Neuronal stem cell (in vitro differentiated cells): Measurements from ENCODE around the gene NAV2.

Source experiments
- DNase-seq: peaks from one replicate; pipeline ENCODE4 v3.0.0-alpha.2; 2013; ENCODE audit warnings: low spot score
- H2AFZ ChIP-seq: one replicate; pipeline ENCODE4 v1.6.1; 2013; ENCODE audit warnings: mild to moderate bottlenecking, low read length, inconsistent platforms
- H2AK5ac ChIP-seq: 2 replicates; pipeline ENCODE4 v1.6.1; 2013; ENCODE audit warnings: low read depth, mild to moderate bottlenecking, inconsistent platforms, low read length, moderate library complexity, mixed read lengths
- H2BK120ac ChIP-seq: 2 replicates; pipeline ENCODE4 v1.6.1; 2013; ENCODE audit warnings: low read depth, mild to moderate bottlenecking, inconsistent platforms, low read length, moderate library complexity, mixed read lengths
- H2BK12ac ChIP-seq: one replicate; pipeline ENCODE4 v1.6.1; 2013; ENCODE audit warnings: low read length, inconsistent platforms
- H2BK15ac ChIP-seq: 2 replicates; pipeline ENCODE4 v1.6.1; 2013; ENCODE audit warnings: mild to moderate bottlenecking, low read length, inconsistent platforms, mixed read lengths
- H2BK5ac ChIP-seq: one replicate; pipeline ENCODE4 v1.6.1; 2013; ENCODE audit warnings: inconsistent platforms, mild to moderate bottlenecking, low read length, moderate library complexity
- H3K14ac ChIP-seq: one replicate; pipeline ENCODE4 v1.6.1; 2013; ENCODE audit warnings: low read length, inconsistent platforms
- H3K18ac ChIP-seq: 2 replicates; pipeline ENCODE4 v1.6.1; 2013; ENCODE audit warnings: low read length, inconsistent platforms
- H3K23ac ChIP-seq: 2 replicates; pipeline ENCODE4 v1.6.1; 2013; ENCODE audit warnings: low read depth, mild to moderate bottlenecking, mixed read lengths, low read length, inconsistent platforms; ENCODE audit not compliant: poor library complexity
- H3K27ac ChIP-seq: replicated peaks from 3 replicates; pipeline ENCODE4 v1.5.1; 2013; ENCODE audit warnings: low read length, inconsistent platforms
- H3K27me3 ChIP-seq, 3 experiments: 2 replicates each; pipeline ENCODE4 v1.6.1; 2013; ENCODE audit warnings: low read length in 3 of 3, mild to moderate bottlenecking in 2 of 3, inconsistent platforms in 1 of 3, low read depth in 1 of 3, mixed read lengths in 1 of 3, moderate library complexity in 1 of 3; ENCODE audit not compliant: control insufficient read depth in 3 of 3, insufficient read depth in 3 of 3
- H3K36me3 ChIP-seq, 2 donors: replicated peaks in 1 of 2; 2 replicates each; pipeline ENCODE4 v1.6.1; 2013; ENCODE audit warnings: low read length in 2 of 2; ENCODE audit not compliant: control insufficient read depth in 2 of 2, insufficient read depth in 2 of 2
- H3K4ac ChIP-seq: 2 replicates; pipeline ENCODE4 v1.6.1; 2013; ENCODE audit warnings: inconsistent platforms, mild to moderate bottlenecking, low read length, moderate library complexity
- H3K4me1 ChIP-seq, 2 donors: 1 replicate in 1 of 2; 2 replicates in 1 of 2; pipeline ENCODE4 v1.6.1; 2013; ENCODE audit warnings: low read length in 2 of 2, low read depth in 1 of 2; ENCODE audit not compliant: control insufficient read depth in 2 of 2, insufficient read depth in 1 of 2
- H3K4me2 ChIP-seq: one replicate; pipeline ENCODE4 v1.6.1; 2013; ENCODE audit warnings: mild to moderate bottlenecking, low read length, inconsistent platforms; ENCODE audit not compliant: insufficient read depth, poor library complexity, severe bottlenecking
- H3K4me3 ChIP-seq, 2 donors: 2 replicates each; pipeline ENCODE4 v1.5.1; 2013; ENCODE audit warnings: low read length in 2 of 2, mild to moderate bottlenecking in 2 of 2, inconsistent platforms in 1 of 2, moderate library complexity in 1 of 2
- H3K79me1 ChIP-seq: one replicate; pipeline ENCODE4 v1.6.1; 2013; ENCODE audit warnings: low read depth, mild to moderate bottlenecking, inconsistent platforms, low read length, moderate library complexity
- H3K9ac ChIP-seq: one replicate; pipeline ENCODE4 v1.6.1; 2013; ENCODE audit warnings: mild to moderate bottlenecking, low read depth, low read length, inconsistent platforms; ENCODE audit not compliant: poor library complexity
- H3K9me3 ChIP-seq, 2 donors: replicated peaks in 1 of 2; 2 replicates each; pipeline versions ENCODE3 to v1.6.1; 2013; ENCODE audit warnings: low read length in 2 of 2, mild to moderate bottlenecking in 2 of 2, inconsistent platforms in 1 of 2, low read depth in 1 of 2, mixed read lengths in 1 of 2, moderate library complexity in 1 of 2; ENCODE audit not compliant: control insufficient read depth in 2 of 2, insufficient read depth in 1 of 2
- H4K8ac ChIP-seq: one replicate; pipeline ENCODE4 v1.6.1; 2013; ENCODE audit warnings: low read depth, mild to moderate bottlenecking, inconsistent platforms, low read length, moderate library complexity
- H4K91ac ChIP-seq: one replicate; pipeline ENCODE4 v1.6.1; 2013; ENCODE audit warnings: low read length, low read depth, mild to moderate bottlenecking, inconsistent platforms; ENCODE audit not compliant: poor library complexity
- WGBS, 2 donors: extraction: QIAGEN DNeasy Blood & Tissue Kit; methylation state at CpG; one replicate each; pipeline ENCODE4 v1.1.7; 2013; ENCODE audit warnings: missing lambda C conversion rate in 2 of 2, mixed read lengths in 1 of 2; ENCODE audit not compliant: insufficient read length in 2 of 2, insufficient replicate concordance in 1 of 2; ENCODE audit errors: extremely low coverage in 2 of 2; 5-methylcytosine and 5-hydroxymethylcytosine counted together

Gene NAV2

DNA sequence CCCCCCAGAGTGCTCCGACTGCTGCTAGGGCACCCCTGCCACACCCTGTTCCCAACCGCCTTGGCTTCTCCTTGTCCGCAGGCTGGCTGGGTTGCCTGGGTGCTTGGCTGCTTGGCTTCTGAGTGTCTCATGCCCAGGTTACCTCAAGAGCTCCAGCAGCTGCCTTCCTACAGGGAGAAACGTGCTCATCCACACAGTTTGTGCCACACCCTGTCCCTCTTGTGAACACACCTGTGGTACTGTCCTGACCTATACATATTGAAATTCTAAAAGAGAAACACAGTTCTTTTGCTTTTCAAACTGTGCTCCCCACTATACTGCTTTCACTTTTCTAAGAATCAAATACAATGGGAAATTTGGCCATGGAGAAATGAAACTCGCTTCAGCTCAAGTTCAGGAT is 256.2 kb downstream of the NAV2 start:
- peak overlapping the region; percentile 71 for H3K14ac ChIP-seq
- H3K23ac ChIP-seq = no peak overlapping the region
- no peak overlapping the region for H2AK5ac ChIP-seq
- peak overlapping the region; percentile 55 for H3K9ac ChIP-seq
- H3K9me3 ChIP-seq = no peaks in the 10 kb centered on the region
- no peak overlapping the region for H3K4me2 ChIP-seq
- WGBS, 2 donors = no CpG with 5 or more reads among the region's 5 CpGs
- no peak overlapping the region for H3K4ac ChIP-seq
- H3K4me3 ChIP-seq = no peak overlapping the region
- no peak overlapping the region for H2BK5ac ChIP-seq
- H3K27me3 ChIP-seq = no peaks in the 10 kb centered on the region
- H2AFZ ChIP-seq = no peak overlapping the region
- no peak for DNase-seq
- H2BK120ac ChIP-seq = no peak overlapping the region
- H2BK15ac ChIP-seq = no peak overlapping the region
- H3K4me1 ChIP-seq = peaks cover 0 to 2% of the 10 kb centered on the region in 2 donors
- no peak overlapping the region for H3K27ac ChIP-seq
- H3K79me1 ChIP-seq = no peaks in the 10 kb centered on the region
- H4K8ac ChIP-seq = no peak overlapping the region
- H4K91ac ChIP-seq = no peak overlapping the region
- no peak overlapping the region for H2BK12ac ChIP-seq
- H3K36me3 ChIP-seq = peaks cover 0 to 3% of the 10 kb centered on the region in 2 donors
- H3K18ac ChIP-seq = no peak overlapping the region

DNA sequence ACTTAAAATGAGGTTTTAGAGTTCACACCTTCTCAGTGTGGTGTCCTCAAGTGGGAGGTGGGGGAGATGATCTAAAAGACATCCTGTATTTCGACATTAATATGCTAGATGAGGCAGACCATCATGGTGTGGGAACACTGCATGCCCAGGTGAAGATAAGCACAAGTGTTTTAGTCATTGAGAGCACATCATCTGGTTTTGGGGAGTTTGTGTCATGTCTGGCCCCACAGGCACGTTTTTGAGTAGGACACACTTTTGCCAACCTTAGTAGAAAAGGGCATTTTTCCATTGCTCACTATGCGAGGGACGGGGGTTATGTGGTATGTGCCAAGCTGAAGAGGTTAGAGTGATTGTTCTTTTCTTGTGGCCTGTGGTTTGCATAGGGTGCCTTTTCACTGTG is 258.3 kb downstream of the NAV2 start:
- Histone ChIP-seq H3K4me3 (no peak overlapping the region), H2BK120ac (no peak overlapping the region), H2AK5ac (no peak overlapping the region), H3K18ac (no peak overlapping the region), H4K8ac (no peak overlapping the region), H4K91ac (no peak overlapping the region), H2AFZ (no peak overlapping the region), H3K4me2 (no peak overlapping the region), H2BK5ac (no peak overlapping the region), H3K27me3 (no peaks in the 10 kb centered on the region), H3K9me3 (no peaks in the 10 kb centered on the region), H3K4me1 (peaks cover 4 to 8% of the 10 kb centered on the region in 2 donors), H3K9ac (no peak overlapping the region), H3K27ac (no peak overlapping the region), H2BK12ac (no peak overlapping the region), H3K23ac (no peak overlapping the region), H3K4ac (no peak overlapping the region), H3K79me1 (no peaks in the 10 kb centered on the region), H3K36me3 (peaks cover 0 to 3% of the 10 kb centered on the region in 2 donors), H3K14ac (no peak overlapping the region), H2BK15ac (no peak overlapping the region)
- DNase-seq = no peak
- no CpG with 5 or more reads among the region's 4 CpGs for WGBS, 2 donors

DNA sequence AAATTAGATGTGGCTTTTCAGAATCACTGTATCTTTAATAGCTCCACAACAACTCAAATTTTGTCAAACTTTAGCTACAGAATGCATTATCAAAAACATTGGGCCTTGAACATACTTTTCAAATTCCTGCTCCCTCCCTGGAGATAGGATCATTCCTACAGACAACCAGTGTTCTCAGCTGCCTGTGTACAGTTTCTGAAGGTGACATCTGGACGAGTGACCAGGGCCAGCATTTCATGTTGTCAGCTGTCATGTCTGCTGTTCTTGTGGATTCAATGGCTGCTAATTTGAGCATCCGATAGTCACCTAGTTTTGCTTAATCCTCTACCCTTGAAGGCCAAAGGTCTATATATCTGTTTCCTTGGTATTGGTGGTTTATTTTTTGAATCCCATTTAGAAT is 259.5 kb downstream of the NAV2 start:
- Histone ChIP-seq H2BK12ac (no peak overlapping the region), H3K79me1 (no peaks in the 10 kb centered on the region), H3K9ac (no peak overlapping the region), H2BK5ac (no peak overlapping the region), H3K4me3 (no peak overlapping the region), H3K23ac (no peak overlapping the region), H2BK15ac (no peak overlapping the region), H4K8ac (no peak overlapping the region), H2BK120ac (no peak overlapping the region), H2AK5ac (no peak overlapping the region), H3K4ac (no peak overlapping the region), H3K14ac (no peak overlapping the region), H3K9me3 (no peaks in the 10 kb centered on the region), H3K4me2 (no peak overlapping the region), H3K27ac (no peak overlapping the region), H3K27me3 (no peaks in the 10 kb centered on the region), H2AFZ (no peak overlapping the region), H4K91ac (no peak overlapping the region), H3K36me3 (peaks cover 0 to 3% of the 10 kb centered on the region in 2 donors), H3K4me1 (peaks cover 6 to 8% of the 10 kb centered on the region in 2 donors), H3K18ac (no peak overlapping the region)
- no peak for DNase-seq
- no CpG with 5 or more reads among the region's 2 CpGs for WGBS, 2 donors

DNA sequence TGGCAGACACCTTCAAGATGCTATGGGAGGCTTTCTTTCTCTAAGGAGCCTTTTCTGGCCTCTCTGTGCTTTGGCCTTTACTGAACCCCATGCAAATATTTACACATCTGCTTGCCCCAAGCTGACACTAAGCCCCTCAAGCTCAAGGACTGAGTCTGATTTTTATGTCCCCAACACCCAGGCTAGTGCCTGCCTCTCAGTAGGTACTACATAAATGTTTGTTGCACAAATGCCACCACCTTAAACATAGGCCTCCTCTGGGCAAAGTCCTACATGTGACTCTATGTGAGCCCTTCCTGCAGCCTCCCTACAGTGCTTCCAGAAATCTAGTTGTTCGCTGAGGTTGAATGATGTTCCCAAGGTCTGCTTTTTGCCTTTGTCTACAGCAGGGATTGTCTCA is 260.0 kb downstream of the NAV2 start:
- no peak overlapping the region for H3K27ac ChIP-seq
- H2BK15ac ChIP-seq = no peak overlapping the region
- H3K9me3 ChIP-seq = no peaks in the 10 kb centered on the region

More for the DNA sequence above, 260.0 kb downstream of the NAV2 start:
- Histone ChIP-seq H3K79me1 (no peaks in the 10 kb centered on the region), H3K18ac (no peak overlapping the region), H3K36me3 (peaks cover 0 to 3% of the 10 kb centered on the region in 2 donors), H3K14ac (no peak overlapping the region), H3K4me1 (peaks cover 6 to 8% of the 10 kb centered on the region in 2 donors), H3K27me3 (no peaks in the 10 kb centered on the region), H2AK5ac (no peak overlapping the region), H2AFZ (no peak overlapping the region), H3K4me3 (no peak overlapping the region), H3K4ac (no peak overlapping the region), H2BK5ac (no peak overlapping the region), H4K8ac (no peak overlapping the region), H3K23ac (no peak overlapping the region), H3K9ac (no peak overlapping the region), H3K4me2 (no peak overlapping the region), H2BK120ac (no peak overlapping the region), H4K91ac (no peak overlapping the region), H2BK12ac (no peak overlapping the region)
- no peak for DNase-seq
- no CpG with 5 or more reads among the region's 1 CpG for WGBS, 2 donors
